Posterior vena cava (tissue), 2 donors: ENCODE results near the gene HEATR5B. TPM values are rescaled to one million over a fixed set of nuclear protein-coding genes. Genes with fewer than 3 reads are reported as not detected.
"Not testable (repeated sequence)": the region's sequence is repeated elsewhere in the genome, so short reads cannot be mapped to it uniquely, and the experiment has no call there.

Source experiments
- DNase-seq: peaks from one replicate; pipeline ENCODE4 v3.0.0-alpha.2; 2020; ENCODE audit warnings: low spot score
- intact Hi-C, 2 donors: fragments of 100-400 bp; cut with DNase I; formaldehyde crosslinking; loops; one replicate each; pipeline versions ENCODE4 v1.14.1 to v1.14.2; 2022 to 2023
- total RNA-seq, 2 donors: library from RNA; stranded (reverse); fragmentation: NEBNext Ultra II Directional; extraction: Animal tissue kit (Norgen Biotek cat#: 25700); gene quantifications; one replicate each; pipeline ENCODE4 v1.2.1, GENCODE V29; 2021
- donor health status: DM: yes; HTN: yes; CAD: no.
- donor health status: DM: yes; HTN: yes; CAD: no.

The HEATR5B gene
- total RNA-seq, 2 donors from 2014 or later: 14.5 to 15.5 TPM

DNA sequence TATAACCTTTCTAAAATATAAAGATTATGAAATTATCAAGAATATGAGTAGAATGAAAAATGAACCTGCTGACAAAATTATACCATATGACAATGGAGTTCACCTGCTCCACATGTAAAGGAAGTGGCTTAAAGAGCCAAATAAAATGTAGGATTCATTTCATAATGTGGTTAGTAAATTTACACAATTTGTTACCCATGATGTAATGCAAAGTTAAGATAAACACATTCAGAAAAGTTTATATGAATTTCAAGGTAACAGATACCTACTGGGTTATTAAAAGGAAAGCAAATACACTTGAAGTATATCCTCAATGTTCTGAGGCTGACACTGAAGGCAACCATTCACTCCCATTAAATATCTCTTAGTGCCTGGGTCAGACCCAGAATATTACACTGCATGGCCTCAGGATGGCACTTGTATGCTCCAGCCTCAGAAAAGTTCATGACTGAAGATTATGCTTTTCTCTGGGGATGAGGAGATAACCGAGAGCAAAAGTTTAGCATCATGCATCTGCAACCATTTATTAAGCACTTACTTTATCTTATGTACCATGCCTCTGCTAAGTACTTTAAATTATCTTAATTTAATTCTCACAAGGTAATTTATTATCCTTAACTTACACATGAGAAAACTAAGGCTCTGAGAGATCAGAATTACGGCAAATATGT is 124.0 kb downstream of the HEATR5B start:
- intact Hi-C loops: no loop called here
- DNase-seq: no peak

DNA sequence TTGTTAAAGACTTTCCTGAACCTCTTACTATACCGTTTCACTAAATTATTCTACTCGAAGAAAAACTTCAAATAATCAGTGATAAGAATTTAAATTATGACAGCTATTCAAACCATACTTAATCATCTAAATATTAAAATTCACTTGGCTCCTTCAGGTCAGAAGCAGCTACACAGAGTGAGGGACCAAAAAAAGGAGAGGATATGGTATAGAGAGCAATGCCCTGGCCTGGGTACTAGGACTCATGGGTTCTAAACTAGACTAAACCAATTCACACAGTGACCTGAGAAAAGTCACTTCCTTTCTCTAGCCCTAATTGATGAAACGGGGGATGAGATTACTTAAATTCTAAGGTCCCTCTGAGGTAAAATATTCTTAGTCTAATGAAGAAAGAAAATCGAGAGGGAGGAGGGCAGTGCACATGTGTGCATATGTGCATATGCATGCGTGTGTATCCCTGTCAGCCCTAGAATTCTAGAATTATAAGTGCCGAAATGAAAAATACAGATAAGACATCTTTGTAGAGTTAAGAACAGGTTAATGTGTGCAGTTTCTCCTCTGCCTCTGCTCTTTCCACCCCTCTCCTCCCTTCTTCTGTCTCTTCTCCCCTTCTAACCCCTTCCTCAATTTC is 129.1 kb downstream of the HEATR5B start:
- intact Hi-C loops: no loop called here
- no peak for DNase-seq

DNA sequence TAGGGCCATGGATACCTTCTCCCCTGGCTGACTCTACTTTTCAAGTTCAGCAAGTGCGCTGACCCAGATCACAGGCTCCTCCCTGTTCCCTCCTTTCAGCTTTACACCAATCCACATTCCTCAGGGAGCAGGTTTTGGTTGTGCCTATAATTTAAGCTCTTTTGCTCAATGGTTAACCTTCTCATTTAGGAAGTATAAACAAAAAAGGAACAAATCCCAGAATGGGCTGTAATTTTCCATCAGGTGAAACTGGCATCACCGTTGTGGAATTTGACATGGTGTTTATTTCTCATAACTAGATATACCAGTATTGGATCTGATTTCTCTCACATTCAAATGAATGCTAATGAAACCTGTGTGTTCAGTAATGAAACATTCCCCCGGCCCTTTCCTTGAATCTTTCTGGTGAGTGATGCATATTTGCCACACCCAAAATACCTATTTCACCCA is 131.4 kb downstream of the HEATR5B start:
- intact Hi-C loops: no loop called here
- DNase-seq: no peak

DNA sequence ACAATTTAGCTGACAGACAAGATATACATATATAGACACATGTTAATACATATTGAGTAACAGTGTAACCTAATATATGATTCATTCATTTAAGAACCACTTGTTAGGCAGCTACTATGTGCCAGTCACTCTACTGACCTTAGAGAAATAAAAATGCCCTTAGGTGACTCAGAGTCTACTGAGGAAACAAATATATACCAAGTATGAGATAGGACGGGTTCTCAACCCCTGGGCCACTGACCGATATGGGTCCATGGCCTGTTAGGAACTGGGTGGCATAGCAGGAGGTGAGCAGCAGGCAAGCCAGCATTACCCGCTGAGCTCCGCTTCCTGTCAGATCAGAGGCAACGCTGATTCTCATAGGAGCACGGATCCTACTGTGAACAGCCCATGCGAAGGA is 132.6 kb downstream of the HEATR5B start:
- DNase-seq: no peak
- intact Hi-C loops: no loop called here

DNA sequence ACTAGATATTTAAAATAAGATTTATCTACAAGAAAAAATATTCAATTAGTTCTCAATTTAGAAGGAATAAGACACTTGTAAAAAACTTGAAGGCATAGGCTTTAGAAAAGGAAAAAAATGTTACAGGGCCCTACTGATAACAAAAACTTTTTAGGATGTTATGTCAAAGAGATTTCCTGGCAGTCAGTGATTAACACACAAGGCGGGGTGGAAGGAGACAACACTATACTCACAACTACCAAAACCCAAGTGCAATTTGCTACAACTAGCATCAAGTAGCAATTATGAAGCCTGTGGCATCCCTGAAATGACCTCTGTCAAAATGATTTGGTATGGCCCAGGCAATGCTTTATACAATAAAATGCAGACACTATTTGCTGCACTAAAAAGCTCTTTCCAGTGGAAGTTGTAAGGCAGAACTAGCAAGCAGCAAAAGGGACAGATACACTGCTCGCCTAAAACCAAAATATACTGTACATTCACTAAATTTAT is 133.1 kb downstream of the HEATR5B start:
- no peak for DNase-seq
- intact Hi-C loops: no loop called here

DNA sequence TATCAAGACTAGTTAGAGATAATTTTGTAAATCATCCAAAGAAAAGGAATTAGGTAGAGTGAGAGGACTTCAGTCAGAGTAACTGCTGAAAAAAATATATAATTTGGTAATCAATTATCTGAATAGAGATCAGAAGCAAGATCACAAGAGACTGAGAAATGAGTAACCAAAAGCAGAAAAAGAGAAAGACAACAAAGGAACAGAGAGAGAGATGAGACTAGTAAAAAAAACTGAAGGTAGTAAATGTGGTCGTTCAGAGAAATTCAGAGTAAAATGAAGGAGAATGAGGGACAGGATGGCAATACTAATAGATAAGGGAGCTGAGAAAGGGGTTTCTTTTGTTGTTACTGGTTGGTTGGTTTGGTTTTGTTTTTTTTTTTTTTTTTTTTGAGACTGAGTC is 134.3 kb downstream of the HEATR5B start:
- no peak for DNase-seq
- intact Hi-C loops: no loop called here

DNA sequence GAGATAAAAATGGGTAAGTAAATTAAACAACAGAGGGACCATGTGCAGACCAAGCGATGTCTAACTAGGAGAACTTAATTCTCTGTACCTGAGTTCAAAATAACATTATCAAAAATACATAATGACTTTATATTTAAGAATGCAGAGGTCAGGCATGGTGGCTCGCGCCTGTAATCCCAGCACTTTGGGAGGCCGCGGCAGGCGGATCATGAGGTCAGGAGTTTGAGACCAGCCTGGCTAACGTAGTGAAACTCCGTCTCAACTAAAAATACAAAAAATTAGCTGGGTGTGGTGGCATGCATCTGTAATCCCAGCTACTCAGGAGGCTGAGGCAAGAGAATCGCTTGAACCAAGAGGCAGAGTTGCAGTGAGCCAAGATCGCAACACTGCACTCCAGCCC is 138.9 kb downstream of the HEATR5B start:
- DNase-seq, intact Hi-C loops: not testable (repeated sequence)

DNA sequence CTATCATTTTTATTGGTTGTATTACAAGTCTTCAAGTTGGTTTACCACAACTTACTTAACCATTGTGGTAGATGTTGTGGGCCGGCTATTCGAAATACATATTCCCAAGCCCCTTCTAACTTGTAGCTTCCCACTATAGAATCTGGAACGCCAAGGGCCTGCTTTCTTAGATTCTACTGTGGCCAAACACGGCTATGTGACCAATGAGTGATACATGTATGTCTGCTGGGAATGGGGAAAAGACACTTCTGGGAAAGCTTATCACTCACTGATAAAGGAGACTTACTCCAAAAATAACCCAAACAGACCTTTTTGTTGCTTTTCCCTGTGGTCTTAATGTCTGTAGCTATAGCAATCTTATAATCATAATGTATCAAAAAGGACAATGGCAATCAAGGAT is 142.3 kb downstream of the HEATR5B start:
- no peak for DNase-seq
- intact Hi-C loops: no loop called here

DNA sequence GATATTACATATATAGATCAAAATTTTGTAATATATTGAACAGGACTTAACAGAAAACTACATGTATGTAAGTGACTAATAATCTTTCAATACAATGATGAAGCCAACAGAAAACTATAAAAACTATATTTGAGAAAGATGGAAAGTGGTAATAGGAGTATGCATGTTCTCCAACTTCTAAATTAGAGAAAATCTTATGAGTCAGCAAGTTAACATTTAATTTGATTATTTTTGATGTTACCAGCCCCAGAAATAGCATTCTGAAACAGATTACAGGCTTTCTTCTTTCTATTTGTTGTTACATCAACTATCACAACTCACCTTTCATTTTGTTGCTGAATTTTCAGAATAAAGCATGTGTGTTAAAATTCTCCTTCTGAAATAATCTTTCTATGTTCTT is 147.6 kb downstream of the HEATR5B start:
- intact Hi-C loops, DNase-seq: not testable (repeated sequence)

DNA sequence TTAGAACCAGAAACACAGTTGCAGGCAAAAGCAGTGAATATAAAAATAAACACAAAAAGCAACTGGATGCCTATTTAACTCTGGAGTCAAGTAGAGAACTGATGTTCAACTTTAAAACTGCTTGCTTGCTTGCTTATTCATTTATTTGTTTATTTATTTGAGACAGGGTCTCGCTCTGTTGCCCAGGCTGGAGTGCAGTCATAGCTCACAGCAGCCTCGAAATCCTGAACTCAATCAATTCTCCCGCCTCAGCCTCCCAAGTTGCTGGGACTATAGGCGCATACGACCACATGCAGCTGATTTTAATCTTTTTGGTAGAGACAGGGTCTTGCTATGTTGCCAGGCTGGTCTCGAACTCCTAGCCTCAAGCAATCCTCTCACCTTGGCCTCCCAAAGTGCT is 152.5 kb downstream of the HEATR5B start:
- DNase-seq, intact Hi-C loops: not testable (repeated sequence)

Other genes starting within 250 kb of the HEATR5B start
- gene STRN, start 117.8 kb downstream of the HEATR5B start, total RNA-seq: 10 to 100 TPM; 23.1 to 34.2 TPM
- gene GPATCH11, start 146 bp upstream of the HEATR5B start, total RNA-seq: 1 to 10 TPM; 6.9 to 7.2 TPM
- gene EIF2AK2, start 72.6 kb upstream of the HEATR5B start, total RNA-seq: 10 to 100 TPM; 39.8 to 51.0 TPM
- not detected for gene SULT6B1, start 104.3 kb upstream of the HEATR5B start, total RNA-seq
- gene CEBPZOS, start 112.1 kb upstream of the HEATR5B start, total RNA-seq: 10 to 100 TPM; 31.7 to 33.3 TPM
- gene CEBPZ, start 147.2 kb upstream of the HEATR5B start, total RNA-seq: 10 to 100 TPM; 41.0 to 54.9 TPM
- 10 to 100 TPM; 13.3 to 13.9 TPM for gene NDUFAF7, start 147.3 kb upstream of the HEATR5B start, total RNA-seq
- 10 to 100 TPM; 32.9 to 39.4 TPM for gene PRKD3, start 240.5 kb upstream of the HEATR5B start, total RNA-seq